ENCODE results near the gene GRM5.

GRM5 gene

DNA sequence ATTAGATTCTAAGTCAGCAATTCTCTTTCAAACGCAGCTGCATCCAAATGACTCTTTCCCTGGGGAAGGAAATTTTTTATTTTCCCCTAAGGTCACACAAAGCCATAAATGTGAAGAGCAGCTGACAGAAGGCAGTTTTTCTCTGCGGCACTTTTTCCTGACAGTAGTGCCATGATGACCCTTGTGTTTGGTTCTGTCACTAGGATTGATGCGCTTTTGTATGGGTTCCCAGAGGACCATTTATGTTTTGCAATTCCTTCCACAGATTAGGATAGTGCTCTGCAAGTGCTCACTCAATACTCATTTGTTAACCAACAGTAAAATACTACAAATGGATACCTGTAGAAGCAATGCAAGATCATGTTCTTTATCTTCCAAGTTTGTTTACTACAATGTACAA, 368.6 kb downstream of the GRM5 start:
- DNase-seq (ENCODE audit: low read depth) = no peak

DNA sequence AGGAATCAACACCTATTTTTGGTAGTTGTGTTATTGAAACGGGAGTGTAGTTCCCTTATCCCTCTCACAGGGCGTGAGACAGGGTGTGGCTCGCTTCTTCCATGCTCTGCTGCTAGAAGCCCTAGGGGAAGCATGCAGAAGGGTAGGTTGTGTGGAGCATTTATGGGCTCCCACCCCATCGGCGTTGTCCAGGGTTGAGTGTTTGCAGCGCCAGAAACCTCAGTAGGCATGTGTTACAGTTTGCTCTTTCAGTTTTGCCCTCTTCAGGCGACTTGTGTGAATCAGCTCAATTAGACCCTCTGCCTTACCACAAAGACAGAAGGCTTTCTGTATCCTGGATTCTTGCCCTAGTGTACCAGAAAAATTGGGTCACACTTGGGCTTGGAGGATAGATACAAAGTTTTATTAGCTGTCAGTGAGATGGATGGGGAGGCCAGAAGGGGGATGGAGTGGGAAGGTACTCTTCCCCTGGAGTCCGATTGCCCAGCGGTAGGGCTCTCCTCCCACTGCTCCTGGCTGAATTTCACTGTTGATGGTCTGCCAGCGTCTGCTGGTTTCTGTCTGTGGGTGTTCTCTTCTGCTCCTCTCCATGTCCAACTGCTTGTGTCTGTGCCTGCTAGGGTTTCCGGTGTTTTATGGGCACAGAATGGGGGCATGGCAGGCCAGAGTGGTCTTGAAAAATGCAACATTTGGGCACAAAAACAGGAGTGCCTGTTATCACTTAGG, 369.9 kb downstream of the GRM5 start:
- no peak for DNase-seq (ENCODE audit: low read depth)

DNA sequence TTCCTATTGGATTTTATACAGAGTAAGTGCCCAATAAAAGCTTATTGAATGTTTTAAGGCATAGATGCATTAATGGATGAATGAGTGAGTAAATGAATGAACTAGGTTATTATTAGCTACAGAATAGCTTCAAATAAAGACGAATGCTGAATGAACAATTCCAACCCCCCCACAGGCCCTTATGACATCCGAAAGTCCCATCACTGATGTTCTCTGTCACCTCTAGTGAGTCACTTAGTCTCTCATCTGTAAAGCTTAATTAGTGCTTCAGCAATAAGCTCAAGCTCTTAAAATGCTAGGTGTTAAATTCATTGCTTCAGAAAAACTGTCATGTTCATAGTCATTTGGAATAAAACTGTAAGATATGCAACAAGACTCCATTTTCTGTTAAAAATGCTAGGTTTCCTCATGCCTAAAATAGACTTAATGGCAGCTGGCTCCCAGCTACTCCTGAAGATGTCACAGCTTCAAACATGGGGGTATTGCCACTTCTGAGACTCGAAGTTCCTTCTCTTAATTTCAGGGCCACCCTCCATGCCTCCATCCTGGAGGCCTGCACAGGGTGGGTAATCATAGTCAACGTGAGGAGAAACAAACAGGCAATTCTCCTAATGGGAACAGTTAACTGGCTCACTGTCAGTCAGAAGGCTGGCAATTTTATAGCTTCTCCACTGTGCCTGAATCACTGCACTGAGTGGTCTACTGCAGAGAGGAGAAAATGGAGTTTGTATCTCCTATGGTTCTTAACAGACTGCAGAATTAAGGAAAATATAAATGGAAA, 373.3 kb downstream of the GRM5 start:
- DNase-seq (ENCODE audit: low read depth) = no peak

DNA sequence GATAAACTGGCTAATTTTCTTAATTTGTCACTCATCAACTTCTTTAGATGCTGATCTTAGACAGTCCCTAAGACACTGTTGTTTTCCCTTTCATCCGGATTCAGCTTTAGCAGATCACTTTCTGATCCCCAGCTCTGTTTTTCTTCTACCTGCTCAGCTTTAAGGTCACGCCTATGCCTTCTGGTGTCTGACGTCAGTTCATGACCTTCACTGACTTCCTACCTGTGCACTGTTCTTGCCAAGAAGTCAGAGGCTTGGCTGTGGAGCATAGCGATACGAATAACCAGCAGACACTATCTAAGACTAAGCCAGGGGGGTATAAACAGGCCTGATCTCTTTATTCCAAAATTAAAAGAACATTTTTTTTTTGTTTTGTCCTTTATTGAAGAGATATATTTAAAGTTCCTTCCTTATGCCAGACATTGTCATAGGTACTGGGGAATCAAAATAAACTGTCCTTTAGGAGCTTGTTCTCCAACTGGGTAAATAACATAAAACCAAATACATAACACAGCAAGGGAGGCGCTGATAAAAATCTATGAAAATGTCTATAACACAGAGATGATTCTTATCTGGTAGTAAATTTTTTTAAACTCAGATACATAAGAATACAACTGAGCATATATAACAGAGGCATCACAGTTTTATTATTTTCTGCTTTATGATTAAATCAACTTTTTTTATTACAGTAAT, 376.1 kb downstream of the GRM5 start:
- DNase-seq (ENCODE audit: low read depth) = no peak

DNA sequence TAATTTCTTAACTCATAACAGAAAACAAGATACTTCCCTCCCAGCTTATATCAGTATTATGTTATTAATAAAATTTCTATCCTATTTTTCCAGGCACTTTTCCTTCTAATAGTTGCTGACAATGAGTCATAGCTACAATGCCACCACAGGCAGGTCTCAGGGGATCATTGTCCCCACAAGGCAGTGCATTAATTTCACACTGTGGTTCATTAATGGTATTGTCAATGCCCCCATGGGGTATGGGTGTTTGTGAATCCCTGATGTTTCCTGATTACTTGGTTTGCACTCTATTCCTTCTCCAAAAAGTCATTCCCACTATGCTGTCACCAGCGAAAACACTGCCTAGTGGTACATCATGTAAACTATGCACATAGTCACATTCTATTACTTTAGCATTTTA, 382.8 kb downstream of the GRM5 start:
- DNase-seq (ENCODE audit: low read depth) = no peak

DNA sequence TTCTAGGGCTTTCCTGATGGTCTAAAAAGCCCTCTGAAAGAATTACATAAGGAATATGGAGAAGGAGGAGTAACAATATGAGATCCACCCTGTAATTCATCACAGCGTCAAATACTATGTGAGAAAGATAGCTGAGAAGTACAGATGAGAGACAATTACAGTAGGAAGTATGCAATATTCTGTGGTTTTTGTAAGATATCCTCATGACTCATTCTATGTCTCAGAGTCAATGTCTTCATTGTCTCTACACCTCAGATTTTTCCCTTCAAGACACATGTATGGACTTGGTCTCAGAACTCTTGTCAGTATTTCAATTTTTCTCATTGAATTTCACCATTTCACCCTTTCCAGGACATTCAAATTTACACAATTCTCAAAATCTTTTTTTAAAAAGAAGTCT, 385.0 kb downstream of the GRM5 start:
- no peak for DNase-seq (ENCODE audit: low read depth)

DNA sequence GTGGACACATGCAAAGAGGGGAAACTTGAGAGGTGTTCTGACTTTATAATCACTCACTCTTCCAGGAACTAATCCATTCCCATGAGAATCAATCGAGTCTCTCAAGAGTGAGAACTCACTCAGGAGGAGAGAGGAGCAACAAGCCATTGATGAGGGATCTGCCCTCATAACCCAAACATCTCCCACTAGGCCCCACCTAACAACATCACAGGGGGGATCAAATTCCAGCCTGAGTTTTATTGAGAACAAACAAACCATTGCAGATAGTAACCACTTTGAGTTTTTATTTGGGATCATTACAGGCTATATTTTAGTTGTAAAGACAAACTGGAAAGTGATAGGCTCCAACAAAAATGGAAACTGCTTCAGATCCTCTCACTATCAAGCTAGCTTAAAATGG, 399.4 kb downstream of the GRM5 start:
- DNase-seq (ENCODE audit: low read depth) = no peak

DNA sequence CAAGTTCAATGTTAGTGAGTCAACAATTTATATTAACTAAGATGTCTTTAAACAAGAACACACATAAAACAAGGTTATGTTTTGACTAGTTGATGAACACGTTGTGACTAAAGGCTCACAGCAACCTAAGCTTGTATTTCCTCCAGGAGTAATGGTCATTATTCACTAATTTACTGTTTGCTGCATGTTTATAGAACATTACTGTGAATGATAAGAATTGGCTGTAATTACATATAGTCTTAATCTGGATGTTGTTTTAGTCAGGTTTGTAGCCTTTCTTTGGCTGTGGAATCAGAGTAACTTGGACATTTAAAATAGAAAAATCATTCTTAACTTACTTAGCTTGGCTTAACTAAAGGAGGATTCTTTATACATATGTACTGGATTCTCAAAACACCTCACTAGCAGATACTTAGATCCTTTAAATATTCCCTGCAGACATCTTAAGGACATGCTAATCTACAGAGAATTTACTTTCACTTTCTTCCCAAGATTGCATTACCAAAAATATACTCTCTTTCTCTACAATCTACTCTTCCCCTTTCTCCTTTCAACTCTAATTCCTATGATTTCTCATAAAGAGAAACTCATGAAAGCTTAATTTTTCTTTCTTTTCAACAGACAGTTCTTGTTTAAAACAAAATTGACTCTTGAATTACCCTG, 408.6 kb downstream of the GRM5 start:
- no peak for DNase-seq (ENCODE audit: low read depth)

DNA sequence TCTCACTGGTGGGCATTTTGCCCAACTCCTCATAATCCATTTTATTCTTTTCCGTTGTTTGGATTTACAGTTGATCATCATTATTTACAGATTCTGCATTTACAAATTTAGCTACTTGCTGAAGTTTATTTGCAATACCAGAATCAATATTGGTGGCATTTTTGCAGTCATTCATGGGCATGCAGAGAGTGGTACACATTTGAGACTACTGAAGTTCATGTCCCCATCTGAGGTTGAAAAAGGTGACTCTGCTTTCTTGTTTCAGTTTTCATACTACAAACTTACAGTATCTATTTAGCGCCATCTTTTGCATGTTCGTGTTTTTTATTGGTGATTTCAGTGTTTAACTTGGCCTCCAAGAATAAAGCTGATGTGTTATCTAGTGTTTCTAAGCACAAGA, 409.5 kb downstream of the GRM5 start:
- no peak for DNase-seq (ENCODE audit: low read depth)

DNA sequence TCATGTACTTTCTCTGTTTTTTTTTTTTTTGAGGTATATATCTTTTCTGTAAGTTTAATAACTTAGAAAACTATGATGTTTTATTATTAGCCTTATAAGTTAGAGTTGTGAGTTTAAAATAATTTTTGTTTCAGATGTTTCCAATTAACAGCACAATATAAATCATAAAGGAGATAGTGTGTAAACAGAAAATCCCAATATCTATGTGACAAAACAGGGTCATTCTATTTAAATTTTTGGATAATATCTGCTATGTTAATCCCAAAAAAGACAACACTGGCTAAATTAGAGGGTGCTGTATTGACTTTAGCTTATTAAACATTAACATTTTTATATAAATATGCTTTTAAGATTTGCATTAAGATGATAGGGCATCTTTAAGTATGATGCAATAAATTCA, 410.1 kb downstream of the GRM5 start:
- no peak for DNase-seq (ENCODE audit: low read depth)

DNA sequence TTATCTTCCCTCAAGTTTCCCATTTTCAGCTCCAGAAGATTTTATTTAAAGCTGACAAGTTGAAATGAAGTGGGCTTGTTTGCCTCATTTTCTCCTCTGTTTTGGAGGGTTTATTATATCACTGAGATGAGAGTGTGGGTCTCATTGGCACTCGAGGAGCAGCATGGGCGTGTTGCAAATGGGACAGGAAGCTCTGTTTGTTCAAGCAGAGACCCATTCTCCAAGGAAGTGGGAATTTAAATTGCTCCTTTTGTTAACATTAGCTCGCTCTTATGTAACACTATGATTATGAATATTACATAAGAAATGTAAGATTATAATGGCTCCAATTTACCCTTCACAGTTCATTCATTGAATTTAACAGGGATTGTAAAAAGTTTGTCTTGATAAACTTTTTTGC, 410.6 kb downstream of the GRM5 start:
- no peak for DNase-seq (ENCODE audit: low read depth)

DNA sequence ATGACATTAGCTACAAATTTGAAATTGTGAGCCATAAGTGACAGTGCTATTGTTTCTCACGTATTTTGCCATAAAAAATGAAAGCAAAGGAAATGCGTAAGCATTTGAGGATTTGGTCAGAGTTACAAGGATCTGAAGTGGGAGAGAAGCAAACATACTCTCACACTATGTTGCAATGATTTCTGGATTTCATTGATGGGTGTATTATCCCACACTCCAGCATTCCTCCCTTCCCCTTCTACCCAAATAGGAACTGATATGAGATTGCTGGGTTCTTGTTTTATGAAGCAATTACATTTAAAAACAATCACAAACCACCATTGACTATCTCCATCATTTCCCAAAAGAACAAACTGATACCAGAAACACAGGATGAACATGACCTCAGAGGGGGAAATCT, 414.2 kb downstream of the GRM5 start:
- DNase-seq (ENCODE audit: low read depth) = no peak

DNA sequence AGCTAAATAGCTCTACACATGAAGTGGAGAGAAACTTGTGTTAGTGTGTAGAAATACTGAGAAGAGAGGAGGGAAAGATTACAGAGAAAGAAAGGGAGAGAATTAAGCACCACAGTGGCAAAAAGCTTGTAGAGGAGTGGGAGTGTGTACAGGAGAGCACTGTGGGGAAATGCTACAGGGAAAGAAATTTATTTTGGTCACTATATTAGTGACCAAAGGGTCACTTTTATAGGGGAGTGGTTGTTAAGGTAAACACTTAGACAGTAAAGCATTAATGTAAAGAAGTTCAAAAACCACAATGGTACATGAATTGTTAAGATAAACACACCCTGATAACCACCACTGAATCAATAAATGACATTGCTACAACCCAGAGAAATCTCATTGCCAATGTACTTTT, 421.1 kb downstream of the GRM5 start:
- no peak for DNase-seq (ENCODE audit: low read depth)

DNA sequence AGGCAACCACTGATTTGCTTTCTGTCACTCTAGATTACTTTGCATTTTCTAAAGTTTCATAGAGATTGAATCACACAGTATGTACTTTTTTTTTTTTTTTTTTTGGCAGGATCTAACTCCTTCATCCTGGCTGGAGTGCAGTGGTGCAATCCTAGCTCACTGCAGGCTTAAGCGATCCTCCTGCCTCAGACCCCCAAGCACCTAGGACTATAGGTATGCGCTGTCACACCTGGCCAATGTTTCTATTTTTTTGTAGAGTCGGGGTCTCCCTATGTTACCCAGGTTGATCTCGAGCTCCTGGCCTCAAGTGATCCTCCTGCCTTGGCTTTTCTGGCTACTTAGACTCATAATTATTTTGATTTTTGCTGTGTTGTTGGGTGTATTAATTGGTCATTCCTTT, 433.6 kb downstream of the GRM5 start:
- DNase-seq (ENCODE audit: low read depth) = no peak

DNA sequence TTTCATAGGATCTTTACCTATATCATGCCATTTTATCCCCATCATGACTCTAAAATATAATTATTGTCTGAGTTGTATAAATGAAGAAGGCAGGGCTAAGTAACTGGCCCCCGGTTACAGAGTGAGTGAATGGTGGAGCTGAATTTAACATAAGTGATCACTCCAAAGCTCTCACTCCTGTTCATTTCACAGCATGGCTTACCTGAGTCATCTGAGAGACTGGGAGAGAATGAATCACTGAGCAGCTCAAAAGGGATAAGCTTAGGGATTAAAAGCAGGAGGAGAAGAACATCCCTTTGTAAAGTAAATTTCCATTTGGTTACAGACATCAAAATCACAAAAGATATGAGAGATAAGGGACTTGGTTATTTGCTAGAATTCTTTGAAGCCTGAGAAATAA, 434.3 kb downstream of the GRM5 start:
- DNase-seq (ENCODE audit: low read depth) = no peak

DNA sequence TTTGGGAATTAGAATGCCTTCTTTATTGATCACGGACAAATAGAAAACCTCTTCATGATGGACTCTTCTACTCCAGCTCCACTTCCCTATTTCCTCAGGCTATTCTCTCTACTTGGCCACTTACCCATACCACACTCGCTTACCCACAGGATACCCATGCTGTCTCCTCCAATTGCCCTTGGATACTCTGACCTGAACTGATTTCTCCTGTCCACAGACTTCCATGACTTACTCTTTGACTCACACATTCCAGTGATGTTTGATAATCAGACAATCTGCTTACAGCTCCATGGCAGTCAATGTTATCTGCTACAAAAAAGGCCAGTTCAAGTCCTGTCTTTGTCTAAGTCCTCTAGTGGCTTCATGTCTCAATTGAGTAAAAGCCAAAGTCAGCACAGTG, 436.3 kb downstream of the GRM5 start:
- no peak for DNase-seq (ENCODE audit: low read depth)

DNA sequence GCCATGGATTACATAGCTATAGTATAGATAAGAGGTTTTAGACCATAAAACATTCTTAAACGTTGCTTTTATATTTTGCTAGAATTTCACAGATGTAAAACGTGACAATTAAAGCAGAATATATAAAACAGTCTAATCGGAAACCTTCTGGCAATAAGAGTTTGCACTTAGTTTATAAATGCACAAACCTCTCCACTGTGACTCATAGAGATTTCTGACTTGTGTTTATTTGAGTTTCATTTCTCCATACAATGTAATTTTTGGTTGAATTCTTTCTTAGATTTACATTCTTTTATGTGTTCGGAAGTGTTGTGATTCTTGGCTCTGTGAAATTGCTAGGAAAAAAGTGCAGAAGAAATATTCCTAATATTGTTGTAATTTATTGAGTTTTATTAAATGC, 439.6 kb downstream of the GRM5 start:
- DNase-seq (ENCODE audit: low read depth) = no peak

DNA sequence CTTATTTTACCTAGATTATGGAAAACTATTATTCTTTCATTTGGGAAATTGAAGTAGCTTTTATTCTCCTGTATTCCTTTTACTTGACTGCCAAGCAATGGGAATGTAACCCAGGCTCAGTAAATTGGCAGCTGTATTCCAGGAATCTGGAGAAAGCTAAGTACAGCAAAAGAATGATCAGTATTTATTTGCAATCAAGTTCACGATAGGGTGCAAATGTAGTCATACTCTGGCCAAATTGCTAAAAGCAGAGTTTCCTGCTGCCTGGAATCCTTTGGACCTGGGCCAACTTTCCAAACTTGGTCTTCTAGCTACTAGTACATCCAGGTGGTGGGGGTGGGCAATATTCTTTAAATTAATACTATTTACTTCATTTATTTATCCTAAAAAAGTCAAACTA, 442.3 kb downstream of the GRM5 start:
- no peak for DNase-seq (ENCODE audit: low read depth)

DNA sequence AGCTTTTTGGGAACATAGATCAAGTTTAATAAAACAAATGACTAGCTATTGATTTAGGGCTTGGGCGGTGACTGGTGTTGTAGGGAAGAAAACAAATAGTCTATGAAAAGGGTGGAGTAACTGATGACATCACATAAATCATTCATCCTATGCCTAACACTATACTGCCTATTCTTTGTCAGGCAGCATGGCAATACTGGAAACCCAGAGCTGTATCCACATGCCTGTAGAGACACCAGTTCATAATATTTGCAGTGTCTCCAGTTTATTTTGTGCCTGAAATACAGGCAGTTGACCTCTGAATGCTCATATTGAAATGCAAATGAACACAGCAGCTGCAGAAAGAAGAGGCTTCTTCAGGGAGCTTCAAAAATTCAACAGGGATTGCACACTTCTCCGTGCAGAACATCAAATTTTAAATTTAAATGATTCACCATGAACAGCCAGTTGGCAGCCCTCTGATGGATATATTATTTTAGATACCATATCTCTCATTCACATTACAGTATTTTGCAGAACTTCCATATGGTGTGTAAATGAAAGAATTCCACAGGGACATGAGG, 445.1 kb downstream of the GRM5 start:
- DNase-seq (ENCODE audit: low read depth) = no peak

DNA sequence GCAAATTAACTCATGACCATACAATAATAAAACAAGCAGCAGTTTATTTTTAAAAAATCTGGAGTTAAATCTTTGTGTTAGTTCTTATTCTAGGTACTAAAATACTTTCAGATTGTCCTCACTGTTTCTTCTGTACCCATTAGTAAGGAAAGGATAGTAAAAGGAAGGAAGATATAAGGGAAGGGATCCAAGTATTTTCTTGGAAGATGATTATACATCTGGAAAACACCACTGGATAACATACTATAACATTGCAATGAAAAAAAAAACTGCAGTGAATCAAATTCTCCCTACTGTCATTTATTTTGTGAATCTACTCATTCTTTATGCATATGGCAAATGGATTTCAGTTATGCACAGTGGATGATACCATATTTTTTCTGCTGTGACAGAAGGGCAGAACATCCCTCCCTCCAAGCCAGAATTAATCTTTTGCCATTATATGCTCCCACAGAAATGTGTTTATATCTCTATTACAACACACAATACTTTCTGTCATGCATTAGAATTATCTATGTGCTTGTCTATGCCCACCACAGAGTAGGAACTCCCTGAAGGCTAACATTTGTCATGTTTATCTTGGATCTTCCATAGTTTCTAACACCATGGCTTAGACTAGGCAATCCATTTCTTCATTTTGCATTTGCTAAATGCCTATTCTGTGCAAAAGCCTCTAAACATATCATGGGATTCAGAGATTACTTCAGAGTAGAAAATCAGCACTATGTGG, 446.0 kb downstream of the GRM5 start:
- DNase-seq (ENCODE audit: low read depth) = no peak

DNA sequence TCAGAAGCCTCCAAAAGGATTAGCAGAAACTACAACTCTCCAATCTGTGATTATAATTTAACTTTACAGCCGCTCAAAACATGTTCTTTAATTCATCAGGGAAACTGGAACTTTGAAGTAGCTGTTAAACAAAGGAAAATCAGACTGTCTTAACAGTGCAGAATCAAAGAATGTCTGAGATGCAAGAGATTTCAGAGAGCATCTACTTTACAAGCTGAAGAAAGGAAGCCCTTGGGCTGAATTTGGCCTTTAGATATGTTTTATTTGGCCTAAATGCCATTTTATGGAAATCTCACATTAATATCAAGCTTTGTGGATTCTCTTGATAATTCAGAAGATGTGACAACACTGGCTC, 446.7 kb downstream of the GRM5 start:
- no peak for DNase-seq (ENCODE audit: low read depth)
